Astrocyte of the hippocampus (primary cell): ENCODE measurements around the gene EEFSEC.
A peak's percentile ranks its signal among the peaks of the same experiment; 100 is the strongest.

Source experiments
- DNase-seq: peaks from one replicate; pipeline ENCODE4 v3.0.0; 2011; ENCODE audit warnings: low read depth, low spot score

Gene EEFSEC

GRCh38 chr3:128409624-128410581 is 256.6 kb downstream of the EEFSEC start:
- DNase-seq: no peak

GRCh38 chr3:128410669-128411573 is 257.6 kb downstream of the EEFSEC start:
- DNase-seq: no peak

- DNase-seq: no peak
Observed at GRCh38 chr3:128411574-128412064, 258.3 kb downstream of the EEFSEC start.

GRCh38 chr3:128412180-128413002 is 259.1 kb downstream of the EEFSEC start:
- DNase-seq: no peak

GRCh38 chr3:128413003-128413370 is 259.7 kb downstream of the EEFSEC start:
- DNase-seq: no peak

GRCh38 chr3:128413413-128414205 is 260.3 kb downstream of the EEFSEC start:
- DNase-seq: no peak

GRCh38 chr3:128415200-128415772 is 262.0 kb downstream of the EEFSEC start:
- no peak for DNase-seq

GRCh38 chr3:128415773-128416577 is 262.7 kb downstream of the EEFSEC start:
- no peak for DNase-seq

GRCh38 chr3:128416578-128417211 is 263.4 kb downstream of the EEFSEC start:
- peak; percentile 93 for DNase-seq

GRCh38 chr3:128418900-128419299 is 265.6 kb downstream of the EEFSEC start:
- no peak for DNase-seq

GRCh38 chr3:128419311-128419710 is 266.0 kb downstream of the EEFSEC start:
- no peak for DNase-seq

DNA sequence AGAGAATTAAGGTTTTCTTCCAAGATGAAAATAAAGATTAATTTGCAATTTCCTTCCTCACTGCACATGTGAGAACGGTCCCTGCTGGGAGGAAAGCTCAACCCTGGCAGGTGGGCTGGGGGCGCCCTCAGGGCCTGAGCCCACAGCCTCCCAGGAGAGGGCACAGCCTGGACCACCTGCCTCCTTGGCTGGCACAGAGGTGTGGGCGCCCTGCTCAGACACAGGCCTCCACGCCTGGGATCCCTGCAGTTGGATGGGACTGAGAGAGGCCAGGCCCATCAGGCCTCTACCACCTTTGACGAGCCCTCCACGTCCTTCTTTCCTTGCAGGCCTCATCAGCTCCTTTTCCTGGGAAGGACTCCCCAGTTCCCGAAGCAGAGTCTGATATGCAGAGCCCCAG is 267.0 kb downstream of the EEFSEC start:
- DNase-seq: no peak

GRCh38 chr3:128420720-128421438 is 267.6 kb downstream of the EEFSEC start:
- no peak for DNase-seq

- DNase-seq: no peak
Observed at GRCh38 chr3:128421439-128421836, 268.2 kb downstream of the EEFSEC start.

DNA sequence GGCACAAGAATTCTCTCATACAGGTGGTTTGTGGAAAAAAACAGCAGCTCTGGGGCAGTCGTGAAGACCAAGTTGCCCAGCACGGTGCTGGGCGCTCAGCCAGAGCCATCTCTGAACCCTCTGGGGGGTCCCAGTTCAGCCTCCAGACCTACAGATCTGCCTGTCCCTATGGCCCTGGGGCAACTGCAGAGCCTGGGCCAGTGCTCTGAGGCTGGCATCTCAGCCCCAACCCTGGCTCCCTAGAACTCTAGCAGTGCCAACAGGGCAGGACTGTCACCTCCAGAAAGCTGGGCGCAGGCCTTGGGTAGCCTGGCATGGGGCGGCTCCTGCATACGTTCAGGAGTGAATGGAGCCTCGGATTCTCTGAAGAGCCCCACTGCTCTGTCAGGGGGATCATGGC is 268.7 kb downstream of the EEFSEC start:
- DNase-seq: no peak

- no peak for DNase-seq
Observed at GRCh38 chr3:128422762-128423524, 269.7 kb downstream of the EEFSEC start.

DNA sequence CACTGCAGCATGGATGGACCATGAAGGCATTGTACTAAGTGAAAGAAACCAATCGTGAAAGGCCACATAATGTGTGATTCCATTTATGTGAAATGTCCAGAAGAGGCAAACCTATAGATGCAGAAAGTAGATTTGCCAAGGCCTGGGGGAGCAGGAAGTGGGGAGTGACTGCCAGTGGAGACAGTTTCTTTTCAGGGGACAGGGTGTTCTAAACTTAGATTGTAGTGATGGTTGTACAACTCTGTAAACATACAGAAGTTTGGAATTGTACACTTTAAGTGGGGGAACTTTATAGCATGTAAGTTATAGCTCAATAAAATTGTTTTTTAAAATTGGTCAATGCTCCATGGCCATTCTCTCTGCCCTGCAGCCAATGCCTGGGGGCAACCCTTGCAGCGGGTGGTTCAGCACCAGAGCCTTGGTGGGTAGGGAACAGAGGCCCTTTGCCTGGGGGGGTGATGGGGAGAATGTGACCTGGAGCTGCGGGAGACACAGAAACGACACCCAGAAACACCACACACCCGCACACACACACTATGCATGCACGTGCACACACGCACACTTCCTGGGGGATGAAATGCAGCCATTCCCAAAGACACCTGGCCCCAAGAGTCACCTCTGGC is 270.4 kb downstream of the EEFSEC start:
- no peak for DNase-seq
